Mucosa of descending colon (tissue), 3 donors: ENCODE results near the gene RELA. TPM values are rescaled to one million over a fixed set of nuclear protein-coding genes. Genes with fewer than 3 reads are reported as not detected.
A peak's percentile ranks its signal among the peaks of the same experiment; 100 is the strongest.

Experiments
- ATAC-seq: fragments of 200-7000 bp; cut with Tn5 transposase; one replicate; pipeline ENCODE4 v1.9.1; 2020; ENCODE audit warnings: mild to moderate bottlenecking, moderate library complexity
- DNase-seq, 3 donors: peaks; one replicate each; pipeline ENCODE4 v3.0.0-alpha.2; 2020
- H3K36me3 ChIP-seq: fragments of 200-600 bp; one replicate; pipeline ENCODE4 v1.8.0; 2021; ENCODE audit warnings: low read depth, mild to moderate bottlenecking
- H3K4me1 ChIP-seq: fragments of 200-600 bp; one replicate; pipeline ENCODE4 v1.8.0; 2021; ENCODE audit warnings: low read depth, mild to moderate bottlenecking
- H3K4me3 ChIP-seq: fragments of 200-600 bp; one replicate; pipeline ENCODE4 v1.8.0; 2021; ENCODE audit warnings: mild to moderate bottlenecking
- H3K9me3 ChIP-seq: fragments of 200-600 bp; one replicate; pipeline ENCODE4 v1.8.0; 2021; ENCODE audit warnings: mild to moderate bottlenecking
- intact Hi-C, 2 donors: fragments of 100-400 bp; cut with DNase I in 1 of 2; cut with micrococcal nuclease in 1 of 2; formaldehyde crosslinking; loops; one replicate each; pipeline versions ENCODE4 v1.11.0 to v1.11.1; 2022; cut with DNase I, micrococcal nuclease
- total RNA-seq, 3 donors: library from RNA; stranded (reverse); fragmentation: NEBNext Ultra II Directional in 2 of 3; extraction: Animal tissue kit (Norgen Biotek cat#: 25700) in 2 of 3; gene quantifications; one replicate each; pipeline versions ENCODE4 v1.2.1 to v1.2.4, GENCODE V29; 2021 to 2023
- TF ChIP-seq, protein P1 (sequence below): fragments of 200-600 bp; IDR thresholded peaks from one replicate; pipeline ENCODE4 v1.8.0; 2022; ENCODE audit warnings: antibody characterized with exemption, mild to moderate bottlenecking
- donor health status: DM: no; HTN: no; CAD: no; lungs with moderate emphysema.
- donor health status: DM: no; HTN: no; CAD: no.
- donor health status: DM: no; HTN: yes; CAD: no.

Gene RELA
- total RNA-seq, 3 donors from 2014 or later, result 69.1 to 89.6 (median 71.0) TPM

GRCh38 chr11:65612691-65613090, 50.0 kb downstream of the RELA start:
- TF ChIP-seq, protein P1, sequence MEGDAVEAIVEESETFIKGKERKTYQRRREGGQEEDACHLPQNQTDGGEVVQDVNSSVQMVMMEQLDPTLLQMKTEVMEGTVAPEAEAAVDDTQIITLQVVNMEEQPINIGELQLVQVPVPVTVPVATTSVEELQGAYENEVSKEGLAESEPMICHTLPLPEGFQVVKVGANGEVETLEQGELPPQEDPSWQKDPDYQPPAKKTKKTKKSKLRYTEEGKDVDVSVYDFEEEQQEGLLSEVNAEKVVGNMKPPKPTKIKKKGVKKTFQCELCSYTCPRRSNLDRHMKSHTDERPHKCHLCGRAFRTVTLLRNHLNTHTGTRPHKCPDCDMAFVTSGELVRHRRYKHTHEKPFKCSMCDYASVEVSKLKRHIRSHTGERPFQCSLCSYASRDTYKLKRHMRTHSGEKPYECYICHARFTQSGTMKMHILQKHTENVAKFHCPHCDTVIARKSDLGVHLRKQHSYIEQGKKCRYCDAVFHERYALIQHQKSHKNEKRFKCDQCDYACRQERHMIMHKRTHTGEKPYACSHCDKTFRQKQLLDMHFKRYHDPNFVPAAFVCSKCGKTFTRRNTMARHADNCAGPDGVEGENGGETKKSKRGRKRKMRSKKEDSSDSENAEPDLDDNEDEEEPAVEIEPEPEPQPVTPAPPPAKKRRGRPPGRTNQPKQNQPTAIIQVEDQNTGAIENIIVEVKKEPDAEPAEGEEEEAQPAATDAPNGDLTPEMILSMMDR, result no peak

DNA sequence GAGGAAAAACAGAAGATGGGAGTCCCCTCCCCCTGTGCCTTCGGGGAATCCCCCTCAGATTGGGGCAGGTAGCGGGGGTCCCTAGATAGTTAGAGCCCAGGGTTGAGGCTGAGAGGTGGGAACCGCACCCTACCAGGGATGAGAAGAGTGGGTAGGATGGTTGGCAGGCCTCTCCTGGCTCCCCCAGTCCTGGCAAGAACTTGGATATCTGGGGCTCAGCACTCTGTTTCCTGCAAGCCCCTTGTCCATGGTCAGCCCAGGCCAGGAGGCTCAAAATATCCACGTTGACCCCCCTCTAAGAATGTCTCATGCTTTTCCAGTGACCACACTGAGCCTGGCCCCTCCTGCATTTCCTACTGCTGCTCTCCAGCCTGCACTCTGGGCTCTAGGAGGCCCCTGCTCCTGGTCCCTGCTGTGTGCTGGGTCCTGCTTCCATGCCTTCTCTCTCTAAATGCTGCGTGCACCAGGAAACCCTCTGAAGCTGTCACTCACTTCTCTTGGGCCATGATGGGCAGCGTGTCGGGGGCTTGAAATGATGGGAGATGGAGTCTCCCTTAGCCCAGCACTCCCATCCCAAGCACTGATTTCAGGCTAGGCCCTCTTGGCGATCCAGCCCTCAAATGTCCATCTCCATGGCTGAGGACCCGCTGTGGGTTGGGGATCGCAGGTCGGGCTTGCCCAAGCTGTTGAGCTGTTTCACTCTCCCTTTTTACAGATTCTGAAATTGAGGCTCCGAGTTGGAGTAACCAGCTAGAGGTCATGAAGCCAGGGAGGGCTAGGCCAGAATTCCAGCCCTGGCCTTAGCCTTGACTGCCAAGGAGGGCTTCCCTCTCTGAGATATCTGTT, 50.7 kb downstream of the RELA start:
- Histone ChIP-seq H3K9me3 (no peaks in the 10 kb centered on the region), H3K36me3 (peaks cover 9% of the 10 kb centered on the region), H3K4me1 (peaks cover 31% of the 10 kb centered on the region), H3K4me3 (no peak overlapping the region)
- intact Hi-C loops, result no loop called here
- no peak for DNase-seq
- ATAC-seq, result no peak
- TF ChIP-seq, protein P1, result no peak

More at GRCh38 chr11:65612691-65613090, 50.0 kb downstream of the RELA start:
- peaks cover 34% of the 10 kb centered on the region for H3K4me1 ChIP-seq
- ATAC-seq, result no peak
- H3K36me3 ChIP-seq, result peaks cover 9% of the 10 kb centered on the region
- H3K4me3 ChIP-seq, result no peak overlapping the region
- H3K9me3 ChIP-seq, result no peaks in the 10 kb centered on the region
- no peak for DNase-seq
- intact Hi-C loops, result no loop called here

- intact Hi-C loops, result no loop called here
- ATAC-seq (no peak), DNase-seq (peak in 1 of 3 donors; percentile 75)
- Histone ChIP-seq H3K4me3 (no peak overlapping the region), H3K9me3 (no peaks in the 10 kb centered on the region), H3K4me1 (peaks cover 25% of the 10 kb centered on the region), H3K36me3 (peaks cover 9% of the 10 kb centered on the region)
- TF ChIP-seq, protein P1, result no peak
These were observed 51.5 kb downstream of the RELA start for GRCh38 chr11:65611028-65611757.

DNA sequence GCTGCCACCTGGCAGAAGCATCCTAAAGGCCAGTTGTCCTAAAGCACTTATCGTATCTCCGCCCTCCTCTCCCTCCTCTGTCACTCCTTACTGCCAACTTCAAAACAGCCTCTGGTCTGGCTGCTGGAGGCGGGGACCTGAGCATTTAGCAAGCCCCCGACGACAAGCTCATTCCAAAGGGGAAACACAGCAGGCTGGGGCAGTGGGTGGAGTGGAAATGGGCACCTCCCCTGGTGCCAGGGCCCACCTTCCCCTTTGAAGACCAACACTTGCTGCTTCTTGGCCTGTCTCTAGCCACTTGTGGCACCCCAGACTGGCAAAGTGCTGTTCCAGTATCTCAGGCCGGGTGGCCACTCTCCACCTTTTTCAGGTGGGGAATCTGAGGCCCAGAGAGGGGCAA, 52.3 kb downstream of the RELA start:
- ATAC-seq (no peak), DNase-seq (no peak)
- Histone ChIP-seq H3K4me3 (no peak overlapping the region), H3K4me1 (peaks cover 25% of the 10 kb centered on the region), H3K36me3 (peaks cover 6% of the 10 kb centered on the region), H3K9me3 (no peaks in the 10 kb centered on the region)
- intact Hi-C loops, result no loop called here
- TF ChIP-seq, protein P1, result no peak

DNA sequence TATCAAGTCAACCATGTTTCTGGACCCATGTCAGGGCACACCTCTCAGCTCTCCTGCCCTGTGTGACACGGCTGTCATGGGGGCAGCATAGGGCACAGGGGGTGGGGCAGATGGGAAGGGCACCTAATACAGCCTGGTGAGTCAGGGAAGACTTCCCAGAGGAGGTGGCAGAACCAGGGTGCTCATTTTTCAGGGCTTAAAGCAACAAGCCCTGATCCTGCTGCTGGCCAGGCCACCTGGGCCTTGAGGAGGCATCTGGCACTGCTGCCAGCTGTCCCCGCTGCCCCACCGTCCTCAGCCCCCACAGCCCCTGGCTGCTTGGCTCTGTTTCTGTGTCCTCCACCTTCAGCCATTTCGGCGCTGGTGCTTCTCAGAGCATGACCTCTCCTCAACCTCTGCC, 53.1 kb downstream of the RELA start:
- TF ChIP-seq, protein P1, result no peak
- Histone ChIP-seq H3K36me3 (peaks cover 3% of the 10 kb centered on the region), H3K9me3 (no peaks in the 10 kb centered on the region), H3K4me3 (no peak overlapping the region), H3K4me1 (peaks cover 25% of the 10 kb centered on the region)
- DNase-seq (no peak), ATAC-seq (no peak)
- intact Hi-C loops, result no loop called here
